C4-2B (cell line): ENCODE results near the gene LRP1-AS.

Experiments
- ZFX ChIP-seq: fragments of 450-650 bp; IDR thresholded peaks from 2 replicates; pipeline ENCODE4 v1.6.1; 2017
- TF ChIP-seq, protein P1 (sequence below): fragments of 450-650 bp; conservative IDR thresholded peaks from 2 replicates; pipeline ENCODE4 v1.5.1; 2017; ENCODE audit warnings: mild to moderate bottlenecking

DNA sequence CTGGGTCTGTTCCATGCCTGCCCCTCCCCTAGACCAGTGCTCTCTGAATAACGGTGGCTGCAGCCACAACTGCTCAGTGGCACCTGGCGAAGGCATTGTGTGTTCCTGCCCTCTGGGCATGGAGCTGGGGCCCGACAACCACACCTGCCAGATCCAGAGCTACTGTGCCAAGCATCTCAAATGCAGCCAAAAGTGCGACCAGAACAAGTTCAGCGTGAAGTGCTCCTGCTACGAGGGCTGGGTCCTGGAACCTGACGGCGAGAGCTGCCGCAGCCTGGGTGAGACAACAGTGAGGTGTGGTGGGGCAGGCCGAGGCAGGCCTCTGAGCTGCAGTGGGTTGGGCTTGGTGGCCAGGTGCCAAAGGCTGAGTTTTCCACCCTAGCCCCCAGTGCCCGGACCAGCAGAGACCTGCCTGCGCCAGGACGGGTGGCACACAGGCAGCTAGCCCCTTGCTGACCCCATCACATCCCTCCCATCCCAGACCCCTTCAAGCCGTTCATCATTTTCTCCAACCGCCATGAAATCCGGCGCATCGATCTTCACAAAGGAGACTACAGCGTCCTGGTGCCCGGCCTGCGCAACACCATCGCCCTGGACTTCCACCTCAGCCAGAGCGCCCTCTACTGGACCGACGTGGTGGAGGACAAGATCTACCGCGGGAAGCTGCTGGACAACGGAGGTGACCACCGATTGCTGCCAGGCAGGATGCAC is 28.2 kb upstream of the LRP1-AS start:
- TF ChIP-seq, protein P1, sequence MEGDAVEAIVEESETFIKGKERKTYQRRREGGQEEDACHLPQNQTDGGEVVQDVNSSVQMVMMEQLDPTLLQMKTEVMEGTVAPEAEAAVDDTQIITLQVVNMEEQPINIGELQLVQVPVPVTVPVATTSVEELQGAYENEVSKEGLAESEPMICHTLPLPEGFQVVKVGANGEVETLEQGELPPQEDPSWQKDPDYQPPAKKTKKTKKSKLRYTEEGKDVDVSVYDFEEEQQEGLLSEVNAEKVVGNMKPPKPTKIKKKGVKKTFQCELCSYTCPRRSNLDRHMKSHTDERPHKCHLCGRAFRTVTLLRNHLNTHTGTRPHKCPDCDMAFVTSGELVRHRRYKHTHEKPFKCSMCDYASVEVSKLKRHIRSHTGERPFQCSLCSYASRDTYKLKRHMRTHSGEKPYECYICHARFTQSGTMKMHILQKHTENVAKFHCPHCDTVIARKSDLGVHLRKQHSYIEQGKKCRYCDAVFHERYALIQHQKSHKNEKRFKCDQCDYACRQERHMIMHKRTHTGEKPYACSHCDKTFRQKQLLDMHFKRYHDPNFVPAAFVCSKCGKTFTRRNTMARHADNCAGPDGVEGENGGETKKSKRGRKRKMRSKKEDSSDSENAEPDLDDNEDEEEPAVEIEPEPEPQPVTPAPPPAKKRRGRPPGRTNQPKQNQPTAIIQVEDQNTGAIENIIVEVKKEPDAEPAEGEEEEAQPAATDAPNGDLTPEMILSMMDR = peak; percentile 97
- TF ChIP-seq ZFX = no peak
